GM12892 (cell line): Measurements from ENCODE around the gene TMED5.

Experiments used
- POLR2A ChIP-seq: IDR thresholded peaks from 2 replicates; pipeline ENCODE4 v1.6.1; 2011; ENCODE audit warnings: low read depth, low read length, control low read depth
- POLR2AphosphoS5 ChIP-seq: IDR thresholded peaks from 2 replicates; pipeline ENCODE4 v1.6.1; 2011; ENCODE audit warnings: low read depth, low read length, control low read depth
- TAF1 ChIP-seq: IDR thresholded peaks from 2 replicates; pipeline ENCODE4 v1.6.1; 2011; ENCODE audit warnings: low read depth, mild to moderate bottlenecking, control low read depth, low read length, borderline replicate concordance

- TF ChIP-seq TAF1 (no peak), POLR2AphosphoS5 (no peak), POLR2A (no peak)
Measured at GRCh38 chr1:93207211-93207610, 27.0 kb upstream of the TMED5 start.
